IPS DF 6.9 (cell line): ENCODE results near the gene RAB4B.
"Not testable (repeated sequence)": the region's sequence is repeated elsewhere in the genome, so short reads cannot be mapped to it uniquely, and the experiment has no call there.

Experiments used
- DNase-seq: peaks from one replicate; pipeline ENCODE4 v3.0.0-alpha.2; 2013; ENCODE audit warnings: low read depth, low spot score
- H3K27ac ChIP-seq: one replicate; pipeline ENCODE4 v1.5.1; 2013; ENCODE audit warnings: low read length, control low read depth
- H3K27me3 ChIP-seq: 2 replicates; pipeline ENCODE4 v1.6.1; 2013; ENCODE audit warnings: mild to moderate bottlenecking, low read length; ENCODE audit not compliant: control insufficient read depth, insufficient read depth
- H3K36me3 ChIP-seq: 2 replicates; pipeline ENCODE4 v1.6.1; 2013; ENCODE audit warnings: low read length; ENCODE audit not compliant: control insufficient read depth, insufficient read depth
- H3K4me1 ChIP-seq: 2 replicates; pipeline ENCODE4 v1.6.1; 2013; ENCODE audit warnings: low read length; ENCODE audit not compliant: control insufficient read depth, insufficient read depth
- H3K4me3 ChIP-seq: 2 replicates; pipeline ENCODE4 v1.5.1; 2013; ENCODE audit warnings: mild to moderate bottlenecking, low read length
- H3K9me3 ChIP-seq: 2 replicates; pipeline ENCODE4 v1.6.1; 2013; ENCODE audit warnings: low read length, inconsistent platforms; ENCODE audit not compliant: control insufficient read depth, insufficient read depth
- WGBS: extraction: QIAGEN DNeasy Blood & Tissue Kit; methylation state at CpG from one replicate; pipeline ENCODE4 v1.1.7; 2013; ENCODE audit warnings: mixed read lengths, missing lambda C conversion rate; ENCODE audit not compliant: insufficient read length, insufficient coverage; 5-methylcytosine and 5-hydroxymethylcytosine counted together

RAB4B gene

DNA sequence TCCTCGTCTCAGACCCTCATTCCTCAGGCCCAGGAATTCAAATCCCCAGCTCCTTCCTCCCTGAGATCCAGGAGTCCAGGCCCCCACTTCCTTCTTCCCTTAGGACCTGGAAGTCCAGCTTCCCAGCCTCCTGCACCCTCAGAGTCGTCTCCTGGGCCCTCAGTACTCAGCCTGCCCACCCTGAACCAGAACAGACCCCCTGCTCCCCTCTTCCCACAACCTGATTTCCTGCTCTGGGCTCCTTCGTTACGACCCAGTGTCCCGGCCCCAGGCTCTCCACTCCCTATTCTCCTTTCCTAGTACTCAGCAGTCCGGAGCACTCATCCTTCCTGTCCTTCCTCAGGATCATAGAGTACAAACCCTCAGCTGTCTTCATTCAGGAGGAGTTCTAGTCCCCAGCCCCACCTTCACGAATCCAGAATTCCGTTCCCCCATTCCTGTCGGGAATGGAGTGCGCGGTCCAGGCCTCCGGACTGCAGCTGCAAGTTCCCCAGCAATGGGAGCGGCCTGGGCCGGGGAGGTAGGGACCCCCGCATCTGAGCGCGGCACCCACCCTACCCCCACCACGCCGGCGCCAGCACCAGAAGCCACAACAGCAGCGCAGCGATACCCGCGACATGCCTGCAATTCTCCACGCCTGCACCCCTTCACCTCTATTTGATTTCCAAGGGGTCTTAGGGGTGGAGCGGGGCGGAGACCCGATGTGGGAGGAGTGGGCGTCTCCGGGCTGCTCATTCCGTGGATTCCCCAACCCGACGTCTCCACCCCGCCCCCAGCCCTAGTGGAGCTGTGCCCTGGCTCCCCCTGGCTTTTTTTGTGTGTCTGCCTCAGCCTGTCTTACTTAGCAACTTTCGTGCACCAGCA lies 33.7 kb downstream of the RAB4B start:
- H3K4me1 ChIP-seq: peaks cover 1% of the 10 kb centered on the region; the same call in 1 of the 2 replicates
- H3K36me3 ChIP-seq: peaks cover 14% of the 10 kb centered on the region
- DNase-seq: no peak
- no peaks in the 10 kb centered on the region for H3K9me3 ChIP-seq
- H3K4me3 ChIP-seq: peak overlapping the region; percentile 43; the same call in 1 of the 2 replicates
- H3K27ac ChIP-seq: no peak overlapping the region
- no peaks in the 10 kb centered on the region for H3K27me3 ChIP-seq
- WGBS: no CpG with 5 or more reads among the region's 35 CpGs

DNA sequence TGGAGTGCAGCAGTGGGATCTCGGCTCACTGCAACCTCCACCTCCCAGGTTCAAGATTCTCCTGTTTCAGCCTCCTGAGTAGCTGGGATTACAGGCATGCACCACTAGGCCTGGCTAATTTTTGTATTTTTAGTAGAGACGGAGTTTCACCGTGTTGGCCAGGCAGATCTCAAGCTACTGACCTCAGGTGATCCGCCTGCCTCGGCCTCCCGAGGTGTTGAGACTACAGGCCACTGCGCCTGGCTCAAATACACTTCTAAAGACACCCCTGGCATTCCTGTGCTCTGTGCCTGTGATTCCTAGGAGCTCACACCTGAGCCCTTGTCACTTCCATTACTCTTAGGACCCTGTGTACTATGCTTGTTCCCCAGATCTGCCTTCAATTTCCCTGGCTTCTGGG lies 34.5 kb downstream of the RAB4B start:
- H3K27me3 ChIP-seq, H3K4me3 ChIP-seq, DNase-seq, H3K4me1 ChIP-seq, H3K9me3 ChIP-seq, H3K27ac ChIP-seq: not testable (repeated sequence)
- H3K36me3 ChIP-seq: peaks cover 14% of the 10 kb centered on the region
- no CpG with 5 or more reads among the region's 7 CpGs for WGBS

DNA sequence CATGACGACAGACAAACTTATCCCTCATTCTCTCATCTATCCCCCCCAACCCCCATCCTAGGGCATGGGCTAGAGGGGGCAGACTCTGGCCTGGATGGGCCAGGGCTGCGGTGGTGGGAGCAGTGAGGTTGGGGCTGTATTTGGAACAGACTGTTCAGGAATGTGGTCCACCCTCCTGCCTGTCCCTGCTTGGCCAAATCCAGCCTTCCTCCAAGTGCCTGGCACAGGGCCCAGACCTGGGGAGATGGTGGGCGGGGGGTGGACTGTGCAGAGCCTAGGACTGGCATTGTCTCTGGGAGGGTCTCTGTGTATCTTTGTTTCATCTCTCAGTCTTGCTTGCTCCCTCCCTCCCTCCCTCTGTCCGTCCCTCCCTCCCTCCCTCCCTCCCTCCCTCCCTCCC lies 35.1 kb downstream of the RAB4B start:
- WGBS: no CpG with 5 or more reads among the region's 4 CpGs
- H3K4me1 ChIP-seq: peaks cover 1% of the 10 kb centered on the region; the same call in 1 of the 2 replicates
- no peak overlapping the region for H3K27ac ChIP-seq
- H3K27me3 ChIP-seq: no peaks in the 10 kb centered on the region
- H3K9me3 ChIP-seq: no peaks in the 10 kb centered on the region
- no peak for DNase-seq
- H3K4me3 ChIP-seq: no peak overlapping the region
- H3K36me3 ChIP-seq: peaks cover 10% of the 10 kb centered on the region

DNA sequence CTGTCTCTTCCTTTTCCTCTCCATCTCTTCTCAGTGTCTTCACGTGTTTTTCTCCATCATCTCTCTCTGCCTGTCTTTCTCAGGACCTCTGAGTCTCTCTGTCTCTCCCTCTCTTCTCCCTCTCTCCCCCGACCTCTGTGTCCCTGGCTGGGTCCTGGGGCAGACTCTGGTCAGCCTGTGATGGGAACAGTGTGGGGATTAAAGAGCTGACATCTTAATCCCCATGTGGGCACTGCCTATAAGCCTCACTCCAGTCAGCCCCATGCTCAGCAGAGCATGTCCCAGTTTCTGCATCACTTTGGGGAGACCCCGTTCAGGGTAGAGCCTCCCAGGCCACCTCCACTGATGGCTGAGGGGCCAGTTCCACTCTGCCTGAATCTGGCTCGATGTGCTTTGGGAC lies 37.2 kb downstream of the RAB4B start:
- H3K27me3 ChIP-seq: no peaks in the 10 kb centered on the region
- H3K27ac ChIP-seq: no peak overlapping the region
- peaks cover 3% of the 10 kb centered on the region for H3K4me1 ChIP-seq
- no peak for DNase-seq
- no CpG with 5 or more reads among the region's 4 CpGs for WGBS
- no peak overlapping the region for H3K4me3 ChIP-seq
- no peaks in the 10 kb centered on the region for H3K36me3 ChIP-seq
- H3K9me3 ChIP-seq: no peaks in the 10 kb centered on the region

DNA sequence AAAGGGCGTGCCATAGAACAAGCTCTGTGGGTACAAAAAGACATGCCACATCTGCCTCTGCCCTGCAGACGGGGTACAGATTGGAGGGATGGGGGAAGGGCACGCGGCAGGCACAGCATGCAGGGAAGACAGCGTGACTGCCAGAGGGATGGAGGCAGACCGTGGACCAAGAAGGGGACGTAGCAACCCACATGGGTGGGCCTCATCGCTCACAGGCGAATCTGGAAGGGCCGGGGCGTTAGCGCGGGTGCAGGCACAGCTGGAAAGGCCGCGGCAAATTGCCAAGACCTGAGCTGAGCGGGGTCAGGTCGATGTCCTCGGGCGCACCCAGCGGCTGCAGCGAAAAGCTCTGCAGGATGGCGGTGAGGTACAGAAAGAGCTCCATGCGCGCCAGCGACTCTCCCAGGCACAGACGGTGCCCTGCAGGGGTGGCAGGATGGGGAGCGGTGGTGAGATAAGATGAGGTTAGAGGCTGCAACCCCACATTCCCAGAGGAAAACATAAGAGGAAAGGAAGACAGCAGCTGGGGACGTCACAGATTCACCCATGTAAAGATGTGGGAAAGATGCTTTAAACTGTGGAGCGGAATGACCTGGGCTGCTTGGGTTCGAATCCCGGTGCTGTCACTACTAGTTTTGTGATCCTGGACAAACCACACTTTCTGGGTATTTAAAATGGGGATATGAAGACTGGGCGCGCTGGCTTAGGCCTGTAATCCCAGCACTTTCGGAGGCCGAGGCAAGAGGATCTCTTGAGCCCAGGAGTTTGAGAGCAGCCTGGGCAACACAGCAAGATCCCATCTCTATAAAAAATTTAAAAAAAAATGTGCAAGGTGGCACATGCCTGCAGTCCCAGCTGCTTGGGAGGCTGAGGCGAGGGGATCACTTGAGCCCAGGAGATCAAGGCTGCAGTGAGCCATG lies 40.7 kb downstream of the RAB4B start:
- H3K36me3 ChIP-seq, H3K4me3 ChIP-seq, H3K9me3 ChIP-seq, H3K4me1 ChIP-seq, DNase-seq, H3K27ac ChIP-seq, H3K27me3 ChIP-seq: not testable (repeated sequence)
- WGBS: no CpG with 5 or more reads among the region's 36 CpGs

DNA sequence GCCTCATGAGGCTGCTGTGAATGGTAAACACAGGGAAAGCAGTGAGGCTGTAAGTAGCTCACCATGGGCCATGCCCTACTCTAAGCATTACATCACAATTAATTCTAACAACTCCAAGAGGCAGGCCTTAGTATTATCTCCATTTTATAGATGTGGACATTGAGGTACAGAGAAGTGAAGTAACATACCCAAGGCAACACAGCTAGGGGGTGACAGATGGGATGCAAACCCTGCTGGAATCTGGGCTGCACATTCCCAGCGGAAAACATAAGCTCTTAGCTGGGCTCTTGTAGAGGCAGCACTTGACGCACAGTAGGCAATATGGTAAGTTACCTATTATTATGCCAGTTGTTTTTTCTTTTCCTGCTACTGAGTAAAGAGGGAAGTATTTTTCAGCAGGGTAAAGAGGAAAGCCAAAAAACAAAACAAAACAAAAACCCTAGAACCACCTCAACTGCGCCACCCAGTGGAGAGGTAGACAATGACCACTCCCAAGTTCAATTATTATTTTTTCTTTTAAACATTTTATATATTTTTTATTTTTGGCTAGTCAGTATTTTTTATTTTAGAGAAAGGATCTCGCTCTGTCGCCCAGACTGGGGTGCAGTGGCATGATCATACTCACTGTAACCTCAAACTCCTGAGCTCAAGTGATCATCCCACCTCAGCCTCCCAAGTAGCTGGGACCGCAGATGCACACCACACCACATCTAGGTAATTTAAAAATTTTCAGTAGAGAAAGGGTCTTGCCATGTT lies 41.6 kb downstream of the RAB4B start:
- H3K4me1 ChIP-seq, H3K4me3 ChIP-seq, DNase-seq, H3K9me3 ChIP-seq, H3K36me3 ChIP-seq, H3K27ac ChIP-seq, H3K27me3 ChIP-seq: not testable (repeated sequence)
- no CpG with 5 or more reads among the region's 6 CpGs for WGBS

DNA sequence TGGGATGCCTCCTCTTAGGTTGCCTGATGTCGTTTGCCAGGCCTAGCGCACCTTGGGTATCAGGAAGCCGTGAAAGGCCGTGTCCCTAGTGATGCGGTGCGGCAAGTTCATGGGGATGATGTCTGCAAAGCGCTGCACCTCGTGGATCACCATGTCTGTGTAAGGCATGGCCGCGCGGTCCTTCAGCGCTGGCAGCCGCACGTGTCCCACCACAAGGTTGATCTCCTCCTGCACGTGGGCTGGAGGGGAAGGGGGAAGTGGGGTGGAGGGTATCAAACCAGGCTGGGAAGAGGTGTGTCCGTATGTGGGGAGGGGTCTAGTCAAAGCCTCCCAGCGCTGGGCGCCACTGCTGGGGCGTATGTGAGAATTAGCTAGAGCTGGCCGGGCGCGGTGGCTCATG lies 44.1 kb downstream of the RAB4B start:
- no peaks in the 10 kb centered on the region for H3K9me3 ChIP-seq
- H3K36me3 ChIP-seq: no peaks in the 10 kb centered on the region
- H3K27ac ChIP-seq: no peak overlapping the region
- DNase-seq: no peak
- H3K4me1 ChIP-seq: peaks cover 4% of the 10 kb centered on the region; the same call in 1 of the 2 replicates
- no peak overlapping the region for H3K4me3 ChIP-seq
- WGBS: no CpG with 5 or more reads among the region's 22 CpGs
- H3K27me3 ChIP-seq: no peaks in the 10 kb centered on the region

DNA sequence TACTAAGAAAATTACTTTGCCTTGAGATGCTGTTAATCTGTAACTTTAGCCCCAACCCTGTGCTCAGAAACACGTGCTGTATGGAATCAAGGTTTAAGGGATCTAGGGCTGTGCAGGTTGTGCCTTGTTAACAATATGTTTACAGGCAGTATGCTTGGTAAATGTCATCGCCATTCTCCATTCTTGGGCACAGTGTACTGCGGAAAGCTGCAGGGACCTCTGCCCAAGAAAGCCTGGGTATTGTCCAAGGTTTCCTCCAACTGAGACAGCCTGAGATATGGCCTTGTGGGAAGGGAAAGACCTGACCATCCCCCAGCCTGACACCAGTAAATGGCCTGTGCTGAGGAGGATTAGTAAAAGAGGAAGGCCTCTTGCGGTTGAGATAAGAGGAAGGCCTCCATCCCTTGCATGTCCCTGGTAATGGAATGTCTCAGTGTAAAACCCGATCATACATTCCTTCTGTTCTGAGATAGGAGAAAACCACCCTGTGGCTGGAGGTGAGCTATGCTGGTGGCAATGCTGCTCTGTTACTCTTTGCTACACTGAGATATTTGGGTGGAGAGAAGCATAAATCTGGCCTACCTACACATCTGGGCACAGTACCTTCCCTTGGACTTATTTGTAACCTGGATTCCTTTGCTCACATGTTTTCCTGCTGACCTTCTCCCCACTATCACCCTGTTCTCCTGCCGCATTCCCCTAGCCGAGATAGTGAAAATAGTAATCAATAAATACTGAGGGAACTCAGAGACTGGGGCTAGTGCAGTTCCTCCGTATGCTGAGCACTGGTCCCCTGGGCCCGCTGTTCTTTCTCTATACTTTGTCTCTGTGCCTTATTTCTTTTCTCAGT lies 44.9 kb downstream of the RAB4B start:
- WGBS: no CpG with 5 or more reads among the region's 9 CpGs
- not testable (repeated sequence) for H3K36me3 ChIP-seq, DNase-seq, H3K4me3 ChIP-seq, H3K4me1 ChIP-seq, H3K9me3 ChIP-seq, H3K27ac ChIP-seq, H3K27me3 ChIP-seq

DNA sequence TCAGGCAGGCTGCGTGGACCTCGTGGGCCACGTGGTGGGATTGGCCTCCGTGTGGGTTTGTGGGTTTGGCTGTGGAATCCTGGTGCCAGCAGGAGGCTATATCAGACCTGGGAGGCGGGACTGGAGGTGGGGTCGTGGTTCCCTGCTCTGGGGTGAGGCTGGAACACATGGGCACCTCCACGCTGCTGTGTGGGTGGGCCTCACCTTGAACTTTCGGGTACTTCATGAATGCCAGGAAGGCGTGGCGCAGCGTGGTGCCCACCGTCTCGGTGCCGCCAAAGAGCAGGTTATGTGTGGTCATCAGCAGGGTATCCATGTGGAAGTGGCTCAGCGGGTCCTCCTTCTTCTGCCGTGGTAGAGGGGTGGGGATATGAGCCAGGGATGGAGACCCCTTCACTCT lies 46.9 kb downstream of the RAB4B start:
- H3K36me3 ChIP-seq, H3K27ac ChIP-seq, H3K4me1 ChIP-seq, H3K27me3 ChIP-seq, H3K4me3 ChIP-seq, DNase-seq, H3K9me3 ChIP-seq: not testable (repeated sequence)
- WGBS: no CpG with 5 or more reads among the region's 16 CpGs
